Panc1 (cell line): ENCODE results near the gene SOX9. TPM values are rescaled to one million over a fixed set of nuclear protein-coding genes. Genes with fewer than 3 reads are reported as not detected.

ENCODE experiments used
- ATAC-seq: fragments of 200-7000 bp; cut with Tn5 transposase; 2 replicates; pipeline ENCODE4 v1.9.1; 2020; ENCODE audit warnings: mild to moderate bottlenecking, moderate library complexity
- BruUV-seq: library from RNA; stranded (reverse); fragments of 400-500 nt; replicated peaks from 2 replicates; lab custom pipeline; 2021; lab: Mats Ljungman, UMichigan
- CTCF ChIA-PET: fragments of 300-600 bp; sonication (Branson Sonifier 250); formaldehyde crosslinking; loops from one replicate; lab custom pipeline; 2022; ENCODE audit warnings: antibody characterized with exemption; lab: Charles Lee
- POLR2A ChIA-PET: fragments of 300-600 bp; sonication (Branson Sonifier 250); formaldehyde crosslinking; loops from one replicate; lab custom pipeline; 2022; ENCODE audit warnings: antibody characterized with exemption; lab: Charles Lee
- DNase-seq: peaks from one replicate; pipeline ENCODE4 v3.0.0-alpha.2; 2010; ENCODE audit warnings: low read depth, low spot score
- H3K27ac ChIP-seq: 2 replicates; pipeline ENCODE4 v1.5.1; 2011; ENCODE audit warnings: mild to moderate bottlenecking, low read length, inconsistent platforms
- H3K27me3 ChIP-seq: fragments of 200-500 bp; sonication (Bioruptor generic); 2 replicates; pipeline ENCODE4 v1.6.0; 2014; ENCODE audit warnings: low read length, inconsistent platforms; ENCODE audit not compliant: control insufficient read depth, insufficient read depth
- H3K36me3 ChIP-seq: fragments of 200-500 bp; sonication (Bioruptor generic); 2 replicates; pipeline ENCODE4 v1.5.1; 2014; ENCODE audit warnings: inconsistent platforms, mild to moderate bottlenecking, low read length, moderate library complexity; ENCODE audit not compliant: control insufficient read depth, insufficient read depth
- H3K4me1 ChIP-seq: 2 replicates; pipeline ENCODE4 v1.5.1; 2011; ENCODE audit warnings: inconsistent platforms, mild to moderate bottlenecking, low read length, moderate library complexity; ENCODE audit not compliant: control insufficient read depth, insufficient read depth
- H3K4me3 ChIP-seq, 2 experiments: 2 replicates each; pipeline ENCODE4 v1.5.1; 2011 to 2012; ENCODE audit warnings: low read depth in 2 of 2, low read length in 2 of 2, mild to moderate bottlenecking in 2 of 2, inconsistent platforms in 1 of 2, moderate library complexity in 1 of 2
- H3K9me3 ChIP-seq: fragments of 200-500 bp; sonication (Bioruptor generic); 2 replicates; pipeline ENCODE4 v1.5.1; 2014; ENCODE audit warnings: low read depth, mild to moderate bottlenecking, inconsistent platforms, low read length, moderate library complexity; ENCODE audit not compliant: control insufficient read depth, insufficient read depth
- POLR2AphosphoS5 ChIP-seq: IDR thresholded peaks from 2 replicates; pipeline ENCODE4 v1.6.1; 2012; ENCODE audit warnings: mild to moderate bottlenecking, low read depth, low read length, moderate library complexity
- SIN3A ChIP-seq: IDR thresholded peaks from 2 replicates; pipeline ENCODE4 v1.6.1; 2012; ENCODE audit warnings: low read depth, mild to moderate bottlenecking, low read length, moderate library complexity, borderline replicate concordance; ENCODE audit not compliant: insufficient read depth
- TCF7L2 ChIP-seq: IDR thresholded peaks from 2 replicates; pipeline ENCODE4 v1.6.1; 2011; ENCODE audit warnings: mild to moderate bottlenecking, low read depth, low read length, inconsistent platforms
- in situ Hi-C: cut with HindIII; loops from 2 replicates; pipeline ENCODE4 v1.10.0; 2016; ENCODE audit warnings: low sequenced_read_pairs, low pct_unique_long_range_greater_than_20kb
- intact Hi-C: fragments of 100-400 bp; cut with micrococcal nuclease; formaldehyde crosslinking; loops from one replicate; pipeline ENCODE4 v1.10.0; 2022; ENCODE audit not compliant: unreplicated experiment
- total RNA-seq: library from RNA; stranded (reverse); gene quantifications from one replicate; pipeline ENCODE4 v1.2.1, GENCODE V29; 2021; ENCODE audit not compliant: unreplicated experiment
- TF ChIP-seq, protein P1 (sequence below): fragments of 450-650 bp; IDR thresholded peaks from 2 replicates; pipeline ENCODE4 v1.5.1; 2017; ENCODE audit warnings: mild to moderate bottlenecking
- TF ChIP-seq, protein P2 (sequence below), 2 experiments: IDR thresholded peaks; 2 replicates each; pipeline ENCODE4 v1.6.1; 2011 to 2012; ENCODE audit warnings: low read depth in 2 of 2, control low read depth in 1 of 2, low read length in 1 of 2, mild to moderate bottlenecking in 1 of 2, moderate library complexity in 1 of 2; ENCODE audit not compliant: insufficient read depth in 1 of 2

SOX9 gene
- total RNA-seq, 1 experiment from 2014 or later = 79.5 TPM

DNA sequence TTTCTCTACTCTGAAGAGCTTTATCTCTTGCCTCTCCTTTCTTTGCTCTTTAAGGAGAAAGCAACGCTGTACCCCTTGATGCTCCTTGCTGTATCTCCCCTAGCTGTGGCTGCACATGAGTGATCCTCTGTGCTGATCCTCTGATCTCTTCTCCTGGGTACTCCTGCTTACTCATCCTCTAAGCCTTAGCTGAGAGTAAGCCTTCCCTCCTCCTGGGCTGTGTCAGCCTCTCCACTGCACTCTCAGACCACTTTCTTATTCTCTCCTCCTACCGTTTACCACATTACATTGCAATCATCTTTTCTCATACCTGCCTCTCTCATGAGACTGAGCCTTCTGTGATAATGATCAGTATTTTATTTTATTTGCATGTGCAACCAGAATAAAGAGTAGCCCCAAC is 25.1 kb downstream of the SOX9 start:
- in situ Hi-C loops (loop anchor here (25.0 kb wide), 2 partner anchors 266 to 341 kb away; no protein-coding TSS in a partner anchor), intact Hi-C loops (no loop called here)
- no peaks in the 10 kb centered on the region for H3K9me3 ChIP-seq
- BruUV-seq = no TSS peak
- H3K27ac ChIP-seq = peak overlapping the region; percentile 46; the same call in 1 of the 2 replicates
- ATAC-seq (no peak), DNase-seq (no peak)
- H3K36me3 ChIP-seq = no peaks in the 10 kb centered on the region
- peaks cover 24% of the 10 kb centered on the region for H3K4me1 ChIP-seq
- no peaks in the 10 kb centered on the region for H3K27me3 ChIP-seq
- TF ChIP-seq, protein P1, sequence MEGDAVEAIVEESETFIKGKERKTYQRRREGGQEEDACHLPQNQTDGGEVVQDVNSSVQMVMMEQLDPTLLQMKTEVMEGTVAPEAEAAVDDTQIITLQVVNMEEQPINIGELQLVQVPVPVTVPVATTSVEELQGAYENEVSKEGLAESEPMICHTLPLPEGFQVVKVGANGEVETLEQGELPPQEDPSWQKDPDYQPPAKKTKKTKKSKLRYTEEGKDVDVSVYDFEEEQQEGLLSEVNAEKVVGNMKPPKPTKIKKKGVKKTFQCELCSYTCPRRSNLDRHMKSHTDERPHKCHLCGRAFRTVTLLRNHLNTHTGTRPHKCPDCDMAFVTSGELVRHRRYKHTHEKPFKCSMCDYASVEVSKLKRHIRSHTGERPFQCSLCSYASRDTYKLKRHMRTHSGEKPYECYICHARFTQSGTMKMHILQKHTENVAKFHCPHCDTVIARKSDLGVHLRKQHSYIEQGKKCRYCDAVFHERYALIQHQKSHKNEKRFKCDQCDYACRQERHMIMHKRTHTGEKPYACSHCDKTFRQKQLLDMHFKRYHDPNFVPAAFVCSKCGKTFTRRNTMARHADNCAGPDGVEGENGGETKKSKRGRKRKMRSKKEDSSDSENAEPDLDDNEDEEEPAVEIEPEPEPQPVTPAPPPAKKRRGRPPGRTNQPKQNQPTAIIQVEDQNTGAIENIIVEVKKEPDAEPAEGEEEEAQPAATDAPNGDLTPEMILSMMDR = no peak
- TF ChIP-seq, protein P2, sequence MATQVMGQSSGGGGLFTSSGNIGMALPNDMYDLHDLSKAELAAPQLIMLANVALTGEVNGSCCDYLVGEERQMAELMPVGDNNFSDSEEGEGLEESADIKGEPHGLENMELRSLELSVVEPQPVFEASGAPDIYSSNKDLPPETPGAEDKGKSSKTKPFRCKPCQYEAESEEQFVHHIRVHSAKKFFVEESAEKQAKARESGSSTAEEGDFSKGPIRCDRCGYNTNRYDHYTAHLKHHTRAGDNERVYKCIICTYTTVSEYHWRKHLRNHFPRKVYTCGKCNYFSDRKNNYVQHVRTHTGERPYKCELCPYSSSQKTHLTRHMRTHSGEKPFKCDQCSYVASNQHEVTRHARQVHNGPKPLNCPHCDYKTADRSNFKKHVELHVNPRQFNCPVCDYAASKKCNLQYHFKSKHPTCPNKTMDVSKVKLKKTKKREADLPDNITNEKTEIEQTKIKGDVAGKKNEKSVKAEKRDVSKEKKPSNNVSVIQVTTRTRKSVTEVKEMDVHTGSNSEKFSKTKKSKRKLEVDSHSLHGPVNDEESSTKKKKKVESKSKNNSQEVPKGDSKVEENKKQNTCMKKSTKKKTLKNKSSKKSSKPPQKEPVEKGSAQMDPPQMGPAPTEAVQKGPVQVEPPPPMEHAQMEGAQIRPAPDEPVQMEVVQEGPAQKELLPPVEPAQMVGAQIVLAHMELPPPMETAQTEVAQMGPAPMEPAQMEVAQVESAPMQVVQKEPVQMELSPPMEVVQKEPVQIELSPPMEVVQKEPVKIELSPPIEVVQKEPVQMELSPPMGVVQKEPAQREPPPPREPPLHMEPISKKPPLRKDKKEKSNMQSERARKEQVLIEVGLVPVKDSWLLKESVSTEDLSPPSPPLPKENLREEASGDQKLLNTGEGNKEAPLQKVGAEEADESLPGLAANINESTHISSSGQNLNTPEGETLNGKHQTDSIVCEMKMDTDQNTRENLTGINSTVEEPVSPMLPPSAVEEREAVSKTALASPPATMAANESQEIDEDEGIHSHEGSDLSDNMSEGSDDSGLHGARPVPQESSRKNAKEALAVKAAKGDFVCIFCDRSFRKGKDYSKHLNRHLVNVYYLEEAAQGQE (IDR thresholded peaks at IDR 0.05; ENCODE audit: insufficient read depth in 1 of 2, low read depth in 2 of 2, low read length in 1 of 2) = no peak
- TF ChIP-seq TCF7L2 = no peak
- no peak for TF ChIP-seq SIN3A
- no peak for TF ChIP-seq POLR2AphosphoS5
- no peak overlapping the region for H3K4me3 ChIP-seq
- ChIA-PET POLR2A (no interaction called here), CTCF (no interaction called here)

DNA sequence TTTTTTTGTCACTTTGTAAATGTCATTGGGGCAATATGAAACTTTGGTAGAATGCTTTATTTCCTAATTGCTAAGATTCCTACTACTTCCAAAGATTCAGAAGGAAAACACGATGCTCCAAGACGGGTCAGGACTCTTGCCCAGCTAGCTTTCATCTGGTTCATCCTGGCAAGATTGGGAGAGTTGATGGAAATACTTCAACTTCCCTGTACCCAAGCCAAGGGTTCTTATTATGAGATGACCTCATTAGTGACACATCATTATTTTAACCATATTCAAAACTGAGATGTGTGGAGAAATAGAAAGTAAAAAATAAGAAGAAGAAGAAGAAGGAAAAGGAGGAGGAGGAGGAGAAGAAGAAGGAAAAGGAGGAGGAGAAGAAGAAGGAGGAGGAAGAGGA is 25.6 kb downstream of the SOX9 start:
- Histone ChIP-seq H3K4me1 (peaks cover 25% of the 10 kb centered on the region), H3K36me3 (no peaks in the 10 kb centered on the region), H3K4me3 (no peak overlapping the region), H3K27ac (no peak overlapping the region), H3K9me3 (no peaks in the 10 kb centered on the region), H3K27me3 (no peaks in the 10 kb centered on the region)
- POLR2A ChIA-PET = no interaction called here
- DNase-seq (no peak), ATAC-seq (no peak)
- in situ Hi-C loops (loop anchor here (25.0 kb wide), 2 partner anchors 266 to 341 kb away; no protein-coding TSS in a partner anchor), intact Hi-C loops (no loop called here)
- no TSS peak for BruUV-seq
- CTCF ChIA-PET = no interaction called here
- no peak for TF ChIP-seq SIN3A
- no peak for TF ChIP-seq POLR2AphosphoS5
- TF ChIP-seq, protein P2 (IDR thresholded peaks at IDR 0.05; ENCODE audit: insufficient read depth in 1 of 2, low read depth in 2 of 2, low read length in 1 of 2) = no peak
- TF ChIP-seq TCF7L2 = no peak
- TF ChIP-seq, protein P1 = no peak
